Esophagus squamous epithelium (tissue), 5 donors: Measurements from ENCODE around the gene RHOV. TPM values are rescaled to one million over a fixed set of nuclear protein-coding genes. Genes with fewer than 3 reads are reported as not detected.

ENCODE experiments used
- DNase-seq: peaks from one replicate; lab custom pipeline; 2025; lab: John Stamatoyannopoulos, UW
- H3K27ac ChIP-seq, 4 donors: fragments of 200-600 bp; sonication (generic); one replicate each; pipeline ENCODE4 v1.5.1; 2016 to 2019; ENCODE audit warnings: mild to moderate bottlenecking in 1 of 4
- H3K27me3 ChIP-seq, 4 donors: fragments of 200-600 bp; sonication (generic); 1 replicate in 3 of 4; 2 replicates in 1 of 4; pipeline versions ENCODE4 v1.5.1 to v1.6.0; 2017 to 2021; ENCODE audit warnings: antibody characterized with exemption in 1 of 4
- H3K36me3 ChIP-seq, 3 donors: fragments of 200-600 bp; sonication (generic); one replicate each; pipeline ENCODE4 v1.5.1; 2016 to 2019
- H3K4me1 ChIP-seq, 3 donors: fragments of 200-600 bp; sonication (generic); one replicate each; pipeline ENCODE4 v1.5.1; 2017 to 2019
- H3K4me3 ChIP-seq, 4 donors: fragments of 200-600 bp; sonication (generic); 1 replicate in 3 of 4; 2 replicates in 1 of 4; pipeline ENCODE4 v1.5.1; 2016 to 2019; ENCODE audit warnings: mild to moderate bottlenecking in 2 of 4, moderate library complexity in 1 of 4
- H3K9me3 ChIP-seq, 3 donors: fragments of 200-600 bp; sonication (generic); one replicate each; pipeline ENCODE4 v1.5.1; 2016 to 2019
- POLR2A ChIP-seq, 4 donors: fragments of 450-650 bp; IDR thresholded peaks; one replicate each; pipeline ENCODE4 v1.6.1; 2017; ENCODE audit warnings: antibody characterized with exemption in 4 of 4, mild to moderate bottlenecking in 4 of 4, moderate library complexity in 3 of 4
- WGBS, 2 donors: methylation state at CpG; one replicate each; pipeline ENCODE4 v1.1.5; 2018; 5-methylcytosine and 5-hydroxymethylcytosine counted together
- intact Hi-C: fragments of 100-400 bp; cut with DNase I; formaldehyde crosslinking; loops from one replicate; pipeline ENCODE4 v1.15.0; 2022
- small RNA-seq, 4 donors: library from RNA; depleted of rRNA; stranded (forward); fragments of <200 nt; gene quantifications; one replicate each; pipeline ENCODE3, GENCODE V24; 2016
- total RNA-seq, 4 donors: library from RNA; depleted of rRNA; stranded (reverse); fragments of >200 nt; gene quantifications; one replicate each; pipeline ENCODE4 v1.1.0, GENCODE V29; 2016
- TF ChIP-seq, protein P1 (sequence below), 6 experiments: fragments of 450-650 bp in 4 of 6; fragments of 200-600 bp in 2 of 6; sonication (generic) in 2 of 6; IDR thresholded peaks; one replicate each; pipeline ENCODE4 v1.5.1; 2016 to 2019; ENCODE audit warnings: antibody characterized with exemption in 6 of 6, mild to moderate bottlenecking in 4 of 6, moderate library complexity in 4 of 6
- donor health status: DM: yes; HTN: yes; CAD: no.

Gene RHOV
- total RNA-seq, 4 donors from 2014 or later: 94.0 to 146 (median 123) TPM

DNA sequence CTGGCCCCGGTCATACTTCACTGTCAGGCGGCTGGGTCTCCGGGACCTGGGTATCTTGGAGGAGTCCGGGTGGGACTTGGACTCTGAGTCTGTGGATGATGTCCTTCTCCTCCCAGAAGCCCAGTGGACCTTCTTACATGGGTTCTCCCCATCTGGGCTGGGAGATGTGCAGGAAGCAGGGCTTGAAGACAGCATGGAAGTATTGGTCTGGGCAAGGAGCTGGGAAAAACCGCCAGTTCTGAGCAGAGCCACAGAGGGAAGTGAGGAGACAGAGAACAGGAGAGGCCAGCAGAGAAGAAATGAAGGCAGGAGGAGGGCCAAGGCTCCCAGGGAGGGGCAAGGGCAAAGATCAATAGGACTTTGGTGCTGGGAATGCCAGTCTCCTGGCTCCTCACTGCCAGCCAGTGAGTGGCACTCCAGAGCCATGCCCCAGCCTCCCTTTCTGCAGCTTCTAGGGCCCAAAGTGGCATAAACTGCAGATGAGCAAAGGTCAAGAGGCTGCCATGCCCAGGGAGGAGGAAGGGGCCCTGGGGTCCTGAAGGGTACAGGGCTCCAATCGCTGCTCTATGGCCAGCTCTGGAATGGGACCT is 45.5 kb downstream of the RHOV start, which contains the start of gene PPP1R14D:
Gene PPP1R14D, minus strand, starts transcription at position 262 of the 590 bp plus-strand sequence. Its CDS starts 67 bp downstream, at position 195.
- no peak for TF ChIP-seq POLR2A (IDR thresholded peaks at IDR 0.05)
- TF ChIP-seq, protein P1, sequence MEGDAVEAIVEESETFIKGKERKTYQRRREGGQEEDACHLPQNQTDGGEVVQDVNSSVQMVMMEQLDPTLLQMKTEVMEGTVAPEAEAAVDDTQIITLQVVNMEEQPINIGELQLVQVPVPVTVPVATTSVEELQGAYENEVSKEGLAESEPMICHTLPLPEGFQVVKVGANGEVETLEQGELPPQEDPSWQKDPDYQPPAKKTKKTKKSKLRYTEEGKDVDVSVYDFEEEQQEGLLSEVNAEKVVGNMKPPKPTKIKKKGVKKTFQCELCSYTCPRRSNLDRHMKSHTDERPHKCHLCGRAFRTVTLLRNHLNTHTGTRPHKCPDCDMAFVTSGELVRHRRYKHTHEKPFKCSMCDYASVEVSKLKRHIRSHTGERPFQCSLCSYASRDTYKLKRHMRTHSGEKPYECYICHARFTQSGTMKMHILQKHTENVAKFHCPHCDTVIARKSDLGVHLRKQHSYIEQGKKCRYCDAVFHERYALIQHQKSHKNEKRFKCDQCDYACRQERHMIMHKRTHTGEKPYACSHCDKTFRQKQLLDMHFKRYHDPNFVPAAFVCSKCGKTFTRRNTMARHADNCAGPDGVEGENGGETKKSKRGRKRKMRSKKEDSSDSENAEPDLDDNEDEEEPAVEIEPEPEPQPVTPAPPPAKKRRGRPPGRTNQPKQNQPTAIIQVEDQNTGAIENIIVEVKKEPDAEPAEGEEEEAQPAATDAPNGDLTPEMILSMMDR (IDR thresholded peaks at IDR 0.05): no peak
- Histone ChIP-seq H3K9me3 (no peaks in the 10 kb centered on the region), H3K27me3 (no peaks in the 10 kb centered on the region), H3K36me3 (no peaks in the 10 kb centered on the region), H3K4me3 (no peak within 1 kb of the TSS), H3K4me1 (no peaks in the 10 kb centered on the region), H3K27ac (no peak within 1 kb of the TSS)
- intact Hi-C loops: no loop called here
- no peak for DNase-seq
- 89 to 90% methylated on average over 3 to 4 of the region's 6 CpGs for WGBS, 2 donors

DNA sequence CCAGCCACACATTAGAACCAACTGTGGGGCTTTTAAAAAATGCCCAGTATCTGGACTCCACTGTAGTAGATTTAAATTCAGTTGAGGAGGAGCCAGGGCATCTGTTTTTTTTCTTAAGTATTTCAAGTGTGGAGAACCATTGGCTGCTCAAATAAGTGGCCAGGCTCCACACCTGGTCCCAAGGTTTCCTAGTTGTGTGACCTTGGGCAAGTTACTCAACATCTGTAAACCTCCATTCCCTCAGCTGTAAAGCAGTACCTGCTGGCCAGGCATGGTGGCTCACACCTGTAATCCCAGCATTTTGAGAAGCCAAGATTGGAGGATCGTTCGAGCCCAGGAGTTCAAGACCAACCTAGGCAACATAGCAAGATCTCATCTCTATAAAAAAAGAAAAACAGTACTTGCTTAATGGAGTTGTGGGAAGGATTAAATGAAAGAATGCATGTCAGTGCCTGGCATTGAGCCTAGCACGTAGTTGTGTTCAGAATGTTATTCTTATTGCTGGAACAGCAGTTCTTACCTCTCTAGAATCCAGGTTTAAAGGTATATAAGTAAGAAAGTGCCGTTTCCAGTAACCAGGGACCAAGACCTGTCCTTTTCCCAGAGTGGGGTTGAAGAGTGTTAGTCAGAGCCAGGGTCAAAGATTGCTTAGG is 47.5 kb downstream of the RHOV start:
- no peak overlapping the region for H3K27ac ChIP-seq
- DNase-seq: no peak

DNA sequence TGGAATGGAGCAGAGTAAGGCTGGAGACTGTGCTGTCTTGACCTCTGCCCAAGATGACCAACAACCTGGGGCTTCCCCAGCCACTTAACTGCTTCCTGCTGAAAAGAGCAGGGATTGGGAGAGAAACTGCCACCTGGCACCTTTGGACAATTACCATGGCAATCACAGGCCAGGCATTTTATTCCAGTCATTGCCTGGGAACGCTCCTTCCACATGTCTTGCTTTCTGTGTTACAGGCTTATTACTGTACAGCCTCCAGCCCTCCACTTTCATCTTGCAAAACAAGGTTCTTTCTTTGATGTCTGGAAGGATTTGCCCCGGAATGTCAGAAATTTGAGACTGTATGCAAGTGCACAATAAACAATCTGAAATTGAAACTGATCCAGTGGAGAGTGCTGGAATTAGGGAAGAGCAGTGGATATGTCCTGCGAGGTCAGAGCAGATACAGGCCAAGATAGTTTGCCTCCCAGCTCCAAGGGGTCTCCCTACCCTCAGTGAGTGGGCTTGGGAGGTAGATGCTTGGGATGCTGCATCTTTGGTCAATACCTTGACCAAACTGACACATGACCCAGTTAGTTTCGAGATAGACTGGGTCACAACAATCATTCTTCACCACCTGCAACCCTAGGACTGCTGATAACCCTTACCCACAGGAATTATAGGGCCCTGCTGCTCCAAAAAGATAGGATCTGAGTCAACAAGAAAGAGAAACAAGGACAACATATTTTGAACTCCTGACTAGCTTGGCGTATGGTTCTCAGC is 48.2 kb downstream of the RHOV start:
- Histone ChIP-seq H3K4me1 (no peaks in the 10 kb centered on the region), H3K9me3 (no peaks in the 10 kb centered on the region), H3K36me3 (no peaks in the 10 kb centered on the region), H3K27me3 (no peaks in the 10 kb centered on the region), H3K27ac (no peak overlapping the region), H3K4me3 (no peak overlapping the region)
- TF ChIP-seq POLR2A (IDR thresholded peaks at IDR 0.05): no peak
- TF ChIP-seq, protein P1 (IDR thresholded peaks at IDR 0.05): no peak
- DNase-seq: no peak
- intact Hi-C loops: no loop called here
- WGBS, 2 donors: 55 to 63% methylated on average over 5 of the region's 5 CpGs

More for the DNA sequence above, 47.5 kb downstream of the RHOV start:
- intact Hi-C loops: no loop called here
- TF ChIP-seq POLR2A (IDR thresholded peaks at IDR 0.05): no peak
- TF ChIP-seq, protein P1 (IDR thresholded peaks at IDR 0.05): no peak
- Histone ChIP-seq H3K36me3 (no peaks in the 10 kb centered on the region), H3K27me3 (no peaks in the 10 kb centered on the region), H3K9me3 (no peaks in the 10 kb centered on the region), H3K4me1 (no peaks in the 10 kb centered on the region), H3K4me3 (no peak overlapping the region)
- 67 to 72% methylated on average over 4 of the region's 4 CpGs for WGBS, 2 donors

DNA sequence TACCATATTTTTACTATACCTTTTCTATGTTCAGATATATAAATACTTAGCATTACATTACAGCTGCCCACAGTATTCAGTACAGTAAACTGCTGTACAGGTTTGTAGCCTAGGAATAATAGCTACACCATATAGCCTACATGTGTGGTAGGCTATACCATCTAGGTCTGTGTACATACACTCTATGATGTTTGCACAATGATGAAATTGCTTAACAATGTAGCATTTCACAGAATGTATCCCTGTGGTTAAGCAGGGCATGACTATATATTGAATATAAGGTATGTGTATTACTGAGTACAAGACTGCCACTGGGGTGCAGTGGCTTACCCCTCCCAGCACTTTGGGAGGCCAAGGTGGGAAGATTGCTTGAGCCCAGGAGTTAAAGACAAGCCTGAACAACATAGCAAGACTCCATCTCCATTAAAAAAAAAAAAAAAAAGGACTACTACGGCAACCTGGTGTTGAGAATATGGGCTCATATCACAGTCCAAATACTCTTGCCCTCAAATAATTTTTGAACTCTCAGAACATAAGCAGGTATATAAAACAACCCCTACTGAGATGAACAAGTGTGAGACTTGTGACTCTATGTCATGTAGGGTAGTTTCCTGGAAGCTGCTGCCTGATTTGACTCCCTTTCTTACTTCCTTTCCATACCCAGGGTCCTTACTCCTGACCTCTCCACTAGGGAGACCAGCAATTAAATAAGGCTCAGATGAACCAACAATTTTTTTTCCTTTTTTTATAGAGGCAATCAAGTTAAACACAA is 50.3 kb downstream of the RHOV start:
- no peaks in the 10 kb centered on the region for H3K4me1 ChIP-seq
- no peaks in the 10 kb centered on the region for H3K27me3 ChIP-seq
- intact Hi-C loops: no loop called here
- H3K9me3 ChIP-seq: no peaks in the 10 kb centered on the region
- no peak for TF ChIP-seq POLR2A (IDR thresholded peaks at IDR 0.05)
- TF ChIP-seq, protein P1 (IDR thresholded peaks at IDR 0.05): no peak
- WGBS, 2 donors: 55 to 74% methylated on average over 1 of the region's 1 CpG
- H3K27ac ChIP-seq: peak overlapping the region in 1 of 4 donors; percentile 6
- no peaks in the 10 kb centered on the region for H3K36me3 ChIP-seq
- no peak for DNase-seq
- no peak overlapping the region for H3K4me3 ChIP-seq

Small RNAs within 50 kb of the gene (small RNA-seq; reads per million reads assigned to genes)
- gene AC025166.1: 0 reads per million in 4 donors

Other genes starting within 250 kb of the RHOV start
- gene RAD51, start 179.1 kb downstream of the RHOV start, total RNA-seq: 1 to 10 TPM; 1.9 to 8.5 (median 4.5) TPM
- gene RMDN3, start 119.0 kb downstream of the RHOV start, total RNA-seq: 10 to 100 TPM; 21.3 to 31.9 (median 26.4) TPM
- gene GCHFR, start 110.2 kb downstream of the RHOV start, total RNA-seq: 10 to 100 TPM in 3 of 4 donors, 1 to 10 TPM in 1; 10.0 to 47.5 (median 41.9) TPM
- gene C15orf62, start 104.3 kb downstream of the RHOV start, total RNA-seq: 10 to 100 TPM; 11.3 to 44.3 (median 22.2) TPM
- 10 to 100 TPM; 16.5 to 33.4 (median 28.9) TPM for gene ZFYVE19, start 67.1 kb downstream of the RHOV start, total RNA-seq
- 10 to 100 TPM; 13.9 to 24.0 (median 19.2) TPM for gene DNAJC17, start 66.8 kb downstream of the RHOV start, total RNA-seq
- under 1 TPM in 1 of 4 donors, not detected in 3; 0.68 TPM for gene PPP1R14D, start 45.5 kb downstream of the RHOV start, total RNA-seq
- 100 to 1,000 TPM; 168 to 506 (median 215) TPM for gene SPINT1, start 30.2 kb downstream of the RHOV start, total RNA-seq
- 10 to 100 TPM; 17.4 to 25.9 (median 20.7) TPM for gene VPS18, start 20.2 kb upstream of the RHOV start, total RNA-seq
- 1 to 10 TPM in 3 of 4 donors, under 1 TPM in 1; 0.68 to 4.6 (median 1.3) TPM for gene DLL4, start 55.1 kb upstream of the RHOV start, total RNA-seq
- gene CHAC1, start 79.2 kb upstream of the RHOV start, total RNA-seq: 10 to 100 TPM in 1 of 4 donors, 1 to 10 TPM in 2, under 1 TPM in 1; 0.76 to 16.1 (median 6.4) TPM
- 10 to 100 TPM; 15.2 to 24.8 (median 22.3) TPM for gene INO80, start 242.0 kb upstream of the RHOV start, total RNA-seq